Measurements from ENCODE around the gene PARD3.

The PARD3 gene

DNA sequence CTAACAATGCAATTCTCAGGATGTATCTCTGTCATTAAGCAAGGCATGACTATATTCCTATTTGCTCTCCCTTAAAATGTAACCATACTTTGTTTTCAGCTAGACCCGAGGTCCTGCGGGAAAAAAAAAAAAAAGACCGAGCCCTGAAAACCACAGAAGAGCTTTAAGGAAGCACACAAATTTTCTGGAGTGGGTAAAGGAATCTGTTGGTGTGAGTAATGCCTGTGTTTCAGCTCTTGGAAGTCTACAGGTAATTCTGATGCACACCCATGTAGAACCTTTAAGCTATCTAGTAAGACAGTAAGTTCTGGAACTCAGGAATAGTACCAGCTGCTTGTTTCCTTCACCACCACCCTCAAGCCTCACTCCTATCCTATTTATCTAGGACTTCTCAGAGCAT lies 351.1 kb downstream of the PARD3 start:
- TF ChIP-seq, protein P1, sequence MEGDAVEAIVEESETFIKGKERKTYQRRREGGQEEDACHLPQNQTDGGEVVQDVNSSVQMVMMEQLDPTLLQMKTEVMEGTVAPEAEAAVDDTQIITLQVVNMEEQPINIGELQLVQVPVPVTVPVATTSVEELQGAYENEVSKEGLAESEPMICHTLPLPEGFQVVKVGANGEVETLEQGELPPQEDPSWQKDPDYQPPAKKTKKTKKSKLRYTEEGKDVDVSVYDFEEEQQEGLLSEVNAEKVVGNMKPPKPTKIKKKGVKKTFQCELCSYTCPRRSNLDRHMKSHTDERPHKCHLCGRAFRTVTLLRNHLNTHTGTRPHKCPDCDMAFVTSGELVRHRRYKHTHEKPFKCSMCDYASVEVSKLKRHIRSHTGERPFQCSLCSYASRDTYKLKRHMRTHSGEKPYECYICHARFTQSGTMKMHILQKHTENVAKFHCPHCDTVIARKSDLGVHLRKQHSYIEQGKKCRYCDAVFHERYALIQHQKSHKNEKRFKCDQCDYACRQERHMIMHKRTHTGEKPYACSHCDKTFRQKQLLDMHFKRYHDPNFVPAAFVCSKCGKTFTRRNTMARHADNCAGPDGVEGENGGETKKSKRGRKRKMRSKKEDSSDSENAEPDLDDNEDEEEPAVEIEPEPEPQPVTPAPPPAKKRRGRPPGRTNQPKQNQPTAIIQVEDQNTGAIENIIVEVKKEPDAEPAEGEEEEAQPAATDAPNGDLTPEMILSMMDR (IDR thresholded peaks at IDR 0.05; ENCODE audit: insufficient read depth, missing control alignments): no peak
- DNase-seq (ENCODE audit: insufficient read length, low spot score): no peak
- no peak for FAIRE-seq

DNA sequence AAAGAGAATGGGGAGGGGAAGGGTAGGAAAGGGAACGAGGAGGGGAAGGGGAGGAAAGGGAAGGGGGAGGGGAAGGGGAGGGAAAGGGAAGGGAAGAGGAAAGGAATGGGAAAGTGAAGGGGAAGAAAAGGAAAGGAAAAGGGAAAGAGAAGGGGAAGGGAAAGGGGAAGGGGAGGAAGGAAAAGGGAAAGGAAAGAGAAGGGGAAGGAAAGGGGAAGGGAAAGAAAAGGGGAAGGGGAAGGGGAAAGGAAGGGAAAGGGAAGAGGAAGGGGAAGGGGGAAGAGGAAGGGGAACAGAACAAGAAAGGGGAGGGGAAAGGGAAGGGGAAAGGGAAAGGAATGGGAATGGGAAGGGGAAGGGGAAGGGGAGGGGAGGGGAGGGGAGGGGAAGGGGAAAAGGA lies 352.1 kb downstream of the PARD3 start:
- DNase-seq (ENCODE audit: insufficient read length, low spot score) (no peak), FAIRE-seq (no peak)
- TF ChIP-seq, protein P1 (IDR thresholded peaks at IDR 0.05; ENCODE audit: insufficient read depth, missing control alignments): no peak

DNA sequence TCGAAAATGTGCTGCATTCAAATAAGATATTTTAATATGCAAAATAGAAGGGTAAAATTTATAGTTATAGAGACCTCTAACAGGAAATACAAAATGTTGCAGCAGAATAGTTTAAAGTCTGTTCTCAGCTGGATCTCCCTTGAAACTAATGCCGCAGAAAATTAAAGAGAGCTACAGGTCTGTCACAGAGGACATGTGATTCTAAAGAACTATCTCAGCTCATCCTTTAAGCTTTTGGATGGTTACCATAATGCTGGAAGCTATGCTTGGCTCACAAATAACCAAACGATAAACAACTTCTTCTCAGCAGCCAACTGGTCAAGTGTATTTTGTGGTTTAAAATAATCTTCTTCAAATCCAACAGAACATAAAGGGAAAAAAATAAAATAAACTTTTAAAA lies 353.0 kb downstream of the PARD3 start:
- no peak for FAIRE-seq
- no peak for DNase-seq (ENCODE audit: insufficient read length, low spot score)
- TF ChIP-seq, protein P1 (IDR thresholded peaks at IDR 0.05; ENCODE audit: insufficient read depth, missing control alignments): no peak

DNA sequence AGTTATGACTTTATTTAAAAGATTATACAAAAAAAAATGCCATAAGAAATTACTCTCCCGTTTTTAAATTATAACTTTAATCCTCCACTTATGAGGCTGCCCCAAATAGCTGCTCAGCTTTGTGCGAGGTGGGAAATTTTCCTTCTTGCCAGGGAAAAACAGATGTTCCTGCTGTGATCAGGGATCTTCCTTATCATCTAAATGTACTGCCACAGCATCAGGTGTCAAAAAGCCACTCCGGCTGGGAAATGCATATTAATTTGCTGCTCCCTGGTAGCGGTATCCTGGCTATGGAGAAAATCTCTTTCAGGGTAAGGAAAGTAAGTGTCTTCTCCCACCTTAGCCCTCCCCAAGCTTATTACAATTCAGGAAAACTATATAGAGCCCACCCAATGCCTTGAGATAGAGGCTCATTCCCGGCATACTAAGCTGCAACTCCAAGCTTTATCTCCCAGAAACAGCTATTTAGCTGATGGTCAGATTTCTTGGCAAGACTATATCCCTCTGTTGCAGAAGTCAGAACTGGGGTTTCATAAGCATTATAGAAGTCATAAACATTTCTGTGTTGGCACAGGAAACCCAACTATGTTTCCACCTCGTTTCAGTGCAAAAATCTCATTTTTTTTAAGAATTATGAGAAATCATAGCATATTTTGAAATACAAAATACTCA lies 360.4 kb downstream of the PARD3 start:
- FAIRE-seq: no peak
- no peak for DNase-seq (ENCODE audit: insufficient read length, low spot score)
- TF ChIP-seq, protein P1 (IDR thresholded peaks at IDR 0.05; ENCODE audit: insufficient read depth, missing control alignments): no peak

DNA sequence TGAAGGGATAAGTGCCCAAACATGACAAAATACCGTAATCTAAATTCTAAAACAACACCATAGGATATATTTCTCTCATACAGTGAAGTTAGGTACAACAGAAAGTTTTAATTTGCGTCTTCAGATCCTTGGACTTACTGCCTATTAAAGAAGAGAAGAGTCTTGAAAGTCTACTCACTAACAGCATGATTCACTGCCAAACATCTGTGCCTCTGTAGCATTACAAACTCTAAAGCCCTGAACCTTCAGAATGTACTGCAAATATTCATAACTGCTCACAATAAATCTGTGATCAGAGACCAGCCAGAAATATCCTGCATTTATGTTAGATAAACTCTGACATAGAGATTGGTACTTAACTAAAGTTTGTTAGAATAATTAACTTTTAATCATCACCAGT lies 365.3 kb downstream of the PARD3 start:
- TF ChIP-seq, protein P1 (IDR thresholded peaks at IDR 0.05; ENCODE audit: insufficient read depth, missing control alignments): no peak
- FAIRE-seq (no peak), DNase-seq (ENCODE audit: insufficient read length, low spot score) (no peak)

DNA sequence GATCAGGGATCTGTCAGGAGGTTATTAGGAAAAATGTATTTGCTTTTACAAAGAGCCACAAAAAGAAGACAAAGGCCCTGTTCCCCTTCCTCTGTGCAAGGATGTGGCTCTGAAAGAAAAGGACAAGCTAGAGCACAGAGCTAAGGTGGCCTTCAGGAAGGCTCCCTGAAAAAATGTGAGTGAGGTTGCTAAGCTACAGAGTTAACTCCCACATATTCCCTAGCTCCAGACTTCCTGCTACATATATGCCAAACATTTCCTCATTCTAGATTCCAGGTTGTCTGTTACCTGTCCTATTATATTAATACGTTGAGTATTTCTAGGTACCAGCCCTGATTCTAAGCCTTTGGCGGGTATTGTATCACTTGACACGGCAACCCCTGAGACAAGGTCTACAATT lies 369.0 kb downstream of the PARD3 start:
- DNase-seq (ENCODE audit: insufficient read length, low spot score): no peak
- FAIRE-seq: no peak
- TF ChIP-seq, protein P1 (IDR thresholded peaks at IDR 0.05; ENCODE audit: insufficient read depth, missing control alignments): no peak

Data from D721Med (cell line).